Panc1 (cell line): ENCODE measurements around the gene ARHGEF26.

Experiments used
- TF ChIP-seq, protein P1 (sequence below), 2 experiments: IDR thresholded peaks; 2 replicates each; pipeline ENCODE4 v1.6.1; 2011 to 2012; ENCODE audit warnings: low read depth in 2 of 2, control low read depth in 1 of 2, low read length in 1 of 2, mild to moderate bottlenecking in 1 of 2, moderate library complexity in 1 of 2; ENCODE audit not compliant: insufficient read depth in 1 of 2
- TF ChIP-seq, protein P2 (sequence below): fragments of 450-650 bp; IDR thresholded peaks from 2 replicates; pipeline ENCODE4 v1.5.1; 2017; ENCODE audit warnings: mild to moderate bottlenecking

- TF ChIP-seq, protein P1, sequence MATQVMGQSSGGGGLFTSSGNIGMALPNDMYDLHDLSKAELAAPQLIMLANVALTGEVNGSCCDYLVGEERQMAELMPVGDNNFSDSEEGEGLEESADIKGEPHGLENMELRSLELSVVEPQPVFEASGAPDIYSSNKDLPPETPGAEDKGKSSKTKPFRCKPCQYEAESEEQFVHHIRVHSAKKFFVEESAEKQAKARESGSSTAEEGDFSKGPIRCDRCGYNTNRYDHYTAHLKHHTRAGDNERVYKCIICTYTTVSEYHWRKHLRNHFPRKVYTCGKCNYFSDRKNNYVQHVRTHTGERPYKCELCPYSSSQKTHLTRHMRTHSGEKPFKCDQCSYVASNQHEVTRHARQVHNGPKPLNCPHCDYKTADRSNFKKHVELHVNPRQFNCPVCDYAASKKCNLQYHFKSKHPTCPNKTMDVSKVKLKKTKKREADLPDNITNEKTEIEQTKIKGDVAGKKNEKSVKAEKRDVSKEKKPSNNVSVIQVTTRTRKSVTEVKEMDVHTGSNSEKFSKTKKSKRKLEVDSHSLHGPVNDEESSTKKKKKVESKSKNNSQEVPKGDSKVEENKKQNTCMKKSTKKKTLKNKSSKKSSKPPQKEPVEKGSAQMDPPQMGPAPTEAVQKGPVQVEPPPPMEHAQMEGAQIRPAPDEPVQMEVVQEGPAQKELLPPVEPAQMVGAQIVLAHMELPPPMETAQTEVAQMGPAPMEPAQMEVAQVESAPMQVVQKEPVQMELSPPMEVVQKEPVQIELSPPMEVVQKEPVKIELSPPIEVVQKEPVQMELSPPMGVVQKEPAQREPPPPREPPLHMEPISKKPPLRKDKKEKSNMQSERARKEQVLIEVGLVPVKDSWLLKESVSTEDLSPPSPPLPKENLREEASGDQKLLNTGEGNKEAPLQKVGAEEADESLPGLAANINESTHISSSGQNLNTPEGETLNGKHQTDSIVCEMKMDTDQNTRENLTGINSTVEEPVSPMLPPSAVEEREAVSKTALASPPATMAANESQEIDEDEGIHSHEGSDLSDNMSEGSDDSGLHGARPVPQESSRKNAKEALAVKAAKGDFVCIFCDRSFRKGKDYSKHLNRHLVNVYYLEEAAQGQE (IDR thresholded peaks at IDR 0.05; ENCODE audit: insufficient read depth in 1 of 2, low read depth in 2 of 2, low read length in 1 of 2): no peak
- TF ChIP-seq, protein P2, sequence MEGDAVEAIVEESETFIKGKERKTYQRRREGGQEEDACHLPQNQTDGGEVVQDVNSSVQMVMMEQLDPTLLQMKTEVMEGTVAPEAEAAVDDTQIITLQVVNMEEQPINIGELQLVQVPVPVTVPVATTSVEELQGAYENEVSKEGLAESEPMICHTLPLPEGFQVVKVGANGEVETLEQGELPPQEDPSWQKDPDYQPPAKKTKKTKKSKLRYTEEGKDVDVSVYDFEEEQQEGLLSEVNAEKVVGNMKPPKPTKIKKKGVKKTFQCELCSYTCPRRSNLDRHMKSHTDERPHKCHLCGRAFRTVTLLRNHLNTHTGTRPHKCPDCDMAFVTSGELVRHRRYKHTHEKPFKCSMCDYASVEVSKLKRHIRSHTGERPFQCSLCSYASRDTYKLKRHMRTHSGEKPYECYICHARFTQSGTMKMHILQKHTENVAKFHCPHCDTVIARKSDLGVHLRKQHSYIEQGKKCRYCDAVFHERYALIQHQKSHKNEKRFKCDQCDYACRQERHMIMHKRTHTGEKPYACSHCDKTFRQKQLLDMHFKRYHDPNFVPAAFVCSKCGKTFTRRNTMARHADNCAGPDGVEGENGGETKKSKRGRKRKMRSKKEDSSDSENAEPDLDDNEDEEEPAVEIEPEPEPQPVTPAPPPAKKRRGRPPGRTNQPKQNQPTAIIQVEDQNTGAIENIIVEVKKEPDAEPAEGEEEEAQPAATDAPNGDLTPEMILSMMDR: no peak
These were observed 42.5 kb upstream of the ARHGEF26 start for GRCh38 chr3:154078672-154079071.
